ENCODE results near the gene UCK2. TPM values are rescaled to one million over a fixed set of nuclear protein-coding genes. Genes with fewer than 3 reads are reported as not detected.

UCK2 gene
- total RNA-seq, 1 donor from 2014 or later: 92.7 TPM

- no peak overlapping the region for H3K4me3 ChIP-seq (ENCODE audit: low read depth, low read length)
- TF ChIP-seq CTCF (IDR thresholded peaks at IDR 0.05; ENCODE audit: insufficient read depth, low read length, severe bottlenecking): no peak
- FAIRE-seq: no peak
- H3K36me3 ChIP-seq (ENCODE audit: control insufficient read depth, insufficient read depth, low read length): no peaks in the 10 kb centered on the region
- no peak for DNase-seq (ENCODE audit: low read depth)
- H3K27me3 ChIP-seq (ENCODE audit: control insufficient read depth, insufficient read depth, low read length): no peaks in the 10 kb centered on the region
Measured at GRCh38 chr1:165807613-165808012, 19.8 kb upstream of the UCK2 start.

- no peak for TF ChIP-seq CTCF (IDR thresholded peaks at IDR 0.05; ENCODE audit: insufficient read depth, low read length, severe bottlenecking)
- FAIRE-seq: no peak
- no peaks in the 10 kb centered on the region for H3K27me3 ChIP-seq (ENCODE audit: control insufficient read depth, insufficient read depth, low read length)
- no peaks in the 10 kb centered on the region for H3K36me3 ChIP-seq (ENCODE audit: control insufficient read depth, insufficient read depth, low read length)
- no peak overlapping the region for H3K4me3 ChIP-seq (ENCODE audit: low read depth, low read length)
- DNase-seq (ENCODE audit: low read depth): peak; percentile 47
Measured at GRCh38 chr1:165815725-165816124, 11.7 kb upstream of the UCK2 start.

- H3K4me3 ChIP-seq (ENCODE audit: low read depth, low read length): no peak overlapping the region
- FAIRE-seq (no peak), DNase-seq (ENCODE audit: low read depth) (no peak)
- no peaks in the 10 kb centered on the region for H3K36me3 ChIP-seq (ENCODE audit: control insufficient read depth, insufficient read depth, low read length)
- no peaks in the 10 kb centered on the region for H3K27me3 ChIP-seq (ENCODE audit: control insufficient read depth, insufficient read depth, low read length)
- TF ChIP-seq CTCF (IDR thresholded peaks at IDR 0.05; ENCODE audit: insufficient read depth, low read length, severe bottlenecking): no peak
Measured at GRCh38 chr1:165816157-165816556, 11.3 kb upstream of the UCK2 start.

- H3K36me3 ChIP-seq (ENCODE audit: control insufficient read depth, insufficient read depth, low read length): no peaks in the 10 kb centered on the region
- no peak for DNase-seq (ENCODE audit: low read depth)
- no peaks in the 10 kb centered on the region for H3K27me3 ChIP-seq (ENCODE audit: control insufficient read depth, insufficient read depth, low read length)
- TF ChIP-seq CTCF (IDR thresholded peaks at IDR 0.05; ENCODE audit: insufficient read depth, low read length, severe bottlenecking): no peak
- no peak for FAIRE-seq
- no peak overlapping the region for H3K4me3 ChIP-seq (ENCODE audit: low read depth, low read length)
Measured at GRCh38 chr1:165816826-165817497, 10.5 kb upstream of the UCK2 start.

GRCh38 chr1:165823552-165824268, 3.7 kb upstream of the UCK2 start:
- no peaks in the 10 kb centered on the region for H3K36me3 ChIP-seq (ENCODE audit: control insufficient read depth, insufficient read depth, low read length)
- H3K4me3 ChIP-seq (ENCODE audit: low read depth, low read length): no peak overlapping the region
- no peak for FAIRE-seq
- no peak for TF ChIP-seq CTCF (IDR thresholded peaks at IDR 0.05; ENCODE audit: insufficient read depth, low read length, severe bottlenecking)
- H3K27me3 ChIP-seq (ENCODE audit: control insufficient read depth, insufficient read depth, low read length): no peaks in the 10 kb centered on the region
- no peak for DNase-seq (ENCODE audit: low read depth)
